H1 (cell line): ENCODE data around the gene RBM18.

ENCODE experiments used
- BRCA1 ChIP-seq: IDR thresholded peaks from 2 replicates; pipeline ENCODE4 v1.6.1; 2012; ENCODE audit warnings: low read depth, low read length, improper control_type of control experiment
- CHD7 ChIP-seq: fragments of 300-600 bp; sonication (generic); IDR thresholded peaks from 2 replicates; pipeline ENCODE4 v1.7.1; 2012; ENCODE audit warnings: low read length, moderate library complexity, mild to moderate bottlenecking, inconsistent platforms; ENCODE audit not compliant: insufficient replicate concordance
- EZH2 ChIP-seq: fragments of 200-600 bp; sonication (generic); IDR thresholded peaks from 2 replicates; pipeline ENCODE4 v1.7.1; 2012; ENCODE audit warnings: low read depth, mild to moderate bottlenecking, moderate library complexity, low read length, inconsistent platforms; ENCODE audit not compliant: severe bottlenecking
- GABPA ChIP-seq: IDR thresholded peaks from 2 replicates; pipeline ENCODE4 v1.6.1; 2011; ENCODE audit warnings: mild to moderate bottlenecking, low read length, moderate library complexity, borderline replicate concordance; ENCODE audit not compliant: insufficient read depth
- GTF2F1 ChIP-seq: IDR thresholded peaks from 2 replicates; pipeline ENCODE4 v1.6.1; 2012; ENCODE audit warnings: low read depth, low read length, improper control_type of control experiment, borderline replicate concordance
- MAX ChIP-seq: IDR thresholded peaks from 2 replicates; pipeline ENCODE4 v1.6.1; 2012; ENCODE audit warnings: inconsistent platforms
- POLR2A ChIP-seq, 2 experiments: IDR thresholded peaks; 1 replicate in 1 of 2; 2 replicates in 1 of 2; pipeline ENCODE4 v1.6.1; 2011; ENCODE audit warnings: low read depth in 2 of 2, low read length in 2 of 2, mild to moderate bottlenecking in 2 of 2; ENCODE audit errors: control extremely low read depth in 1 of 2
- SIX5 ChIP-seq: IDR thresholded peaks from 2 replicates; pipeline ENCODE4 v1.6.1; 2011; ENCODE audit warnings: mild to moderate bottlenecking, low read depth, low read length
- TAF1 ChIP-seq: IDR thresholded peaks from 2 replicates; pipeline ENCODE4 v1.6.1; 2011; ENCODE audit warnings: mild to moderate bottlenecking, low read depth, low read length
- TBP ChIP-seq: IDR thresholded peaks from 2 replicates; pipeline ENCODE4 v1.6.1; 2011; ENCODE audit warnings: low read depth, low read length, improper control_type of control experiment
- YY1 ChIP-seq: IDR thresholded peaks from 2 replicates; pipeline ENCODE4 v1.6.1; 2011; ENCODE audit warnings: low read depth, mild to moderate bottlenecking, low read length
- TF ChIP-seq, protein P1 (sequence below), 3 experiments: IDR thresholded peaks; 1 replicate in 2 of 3; 2 replicates in 1 of 3; pipeline versions ENCODE4 v1.5.1 to v1.6.1; 2011; ENCODE audit warnings: low read length in 3 of 3, mild to moderate bottlenecking in 3 of 3, inconsistent platforms in 2 of 3, low read depth in 1 of 3, moderate library complexity in 1 of 3; ENCODE audit not compliant: insufficient read depth in 1 of 3; ENCODE audit errors: control extremely low read depth in 1 of 3

DNA sequence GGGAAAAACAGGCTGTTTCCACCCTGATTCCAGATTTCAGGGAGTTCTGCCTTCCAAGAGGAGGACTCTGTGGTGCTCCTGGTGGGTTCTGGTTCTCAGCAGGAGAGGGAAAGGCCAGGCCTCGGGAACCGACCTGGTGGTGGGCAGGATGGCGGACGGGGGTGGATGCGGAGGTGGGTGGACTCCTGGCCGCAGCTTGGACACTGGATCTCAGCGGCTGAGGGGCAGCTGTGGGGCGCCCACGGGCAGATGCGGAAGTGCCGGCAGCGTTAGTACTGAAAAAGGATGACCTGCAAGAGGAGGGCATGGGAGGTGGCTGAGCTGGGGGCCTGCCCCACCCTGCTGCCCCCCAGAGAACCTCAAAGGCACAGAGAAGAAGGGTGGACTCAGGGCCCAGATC, 60.1 kb downstream of the RBM18 start:
- TF ChIP-seq POLR2A (IDR thresholded peaks at IDR 0.05; ENCODE audit: control extremely low read depth in 1 of 2, low read depth in 2 of 2, low read length in 2 of 2) = no peak
- TF ChIP-seq TAF1 = no peak
- TF ChIP-seq, protein P1, sequence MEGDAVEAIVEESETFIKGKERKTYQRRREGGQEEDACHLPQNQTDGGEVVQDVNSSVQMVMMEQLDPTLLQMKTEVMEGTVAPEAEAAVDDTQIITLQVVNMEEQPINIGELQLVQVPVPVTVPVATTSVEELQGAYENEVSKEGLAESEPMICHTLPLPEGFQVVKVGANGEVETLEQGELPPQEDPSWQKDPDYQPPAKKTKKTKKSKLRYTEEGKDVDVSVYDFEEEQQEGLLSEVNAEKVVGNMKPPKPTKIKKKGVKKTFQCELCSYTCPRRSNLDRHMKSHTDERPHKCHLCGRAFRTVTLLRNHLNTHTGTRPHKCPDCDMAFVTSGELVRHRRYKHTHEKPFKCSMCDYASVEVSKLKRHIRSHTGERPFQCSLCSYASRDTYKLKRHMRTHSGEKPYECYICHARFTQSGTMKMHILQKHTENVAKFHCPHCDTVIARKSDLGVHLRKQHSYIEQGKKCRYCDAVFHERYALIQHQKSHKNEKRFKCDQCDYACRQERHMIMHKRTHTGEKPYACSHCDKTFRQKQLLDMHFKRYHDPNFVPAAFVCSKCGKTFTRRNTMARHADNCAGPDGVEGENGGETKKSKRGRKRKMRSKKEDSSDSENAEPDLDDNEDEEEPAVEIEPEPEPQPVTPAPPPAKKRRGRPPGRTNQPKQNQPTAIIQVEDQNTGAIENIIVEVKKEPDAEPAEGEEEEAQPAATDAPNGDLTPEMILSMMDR (IDR thresholded peaks at IDR 0.05; ENCODE audit: control extremely low read depth in 1 of 3, insufficient read depth in 1 of 3, low read depth in 1 of 3, low read length in 3 of 3) = no peak
- TF ChIP-seq EZH2 = no peak
- no peak for TF ChIP-seq YY1
- TF ChIP-seq CHD7 = no peak
- TF ChIP-seq GABPA = no peak
- no peak for TF ChIP-seq GTF2F1
- TF ChIP-seq TBP = no peak
- no peak for TF ChIP-seq SIX5
- TF ChIP-seq MAX = no peak
- no peak for TF ChIP-seq BRCA1
